ENCODE measurements around the gene NVL.

DNA sequence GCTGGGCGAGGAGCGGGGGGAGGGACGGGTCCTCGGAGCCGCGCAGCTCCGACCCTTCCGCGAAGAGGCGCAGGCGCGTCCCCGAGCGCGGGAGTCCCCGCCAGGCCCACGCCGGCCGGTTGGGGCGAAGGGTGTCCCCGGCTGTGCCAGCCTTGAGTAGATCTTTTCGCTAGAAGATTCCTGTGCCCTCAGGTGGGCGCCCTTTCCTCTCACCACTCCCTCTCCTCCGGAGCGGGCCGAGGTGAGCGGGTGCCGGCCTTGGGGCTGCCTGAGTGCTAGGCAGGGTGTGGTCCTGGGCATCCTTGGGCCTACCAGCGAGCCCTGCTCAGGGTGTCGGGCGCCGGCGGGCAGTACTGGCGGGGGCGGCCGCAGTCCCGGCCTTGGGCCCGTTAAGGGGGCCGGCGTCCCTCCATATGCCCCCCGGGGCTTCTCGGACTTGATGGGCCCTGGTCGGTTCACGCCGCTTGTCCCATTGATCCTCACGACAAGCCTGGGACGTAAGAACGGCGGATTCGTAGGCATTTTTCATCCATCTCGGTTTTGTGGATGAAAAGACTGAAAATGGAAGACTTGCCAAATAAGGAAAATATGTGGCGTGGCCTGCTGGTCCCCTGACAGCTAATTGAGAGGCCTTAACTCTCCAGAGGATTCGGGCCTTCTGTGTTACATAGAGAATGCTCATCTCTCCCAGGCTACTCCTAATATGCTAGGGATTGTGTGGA is 146.2 kb downstream of the NVL start:
- no peak for TF ChIP-seq CEBPB (IDR thresholded peaks at IDR 0.05)
- no peak for TF ChIP-seq EP300 (IDR thresholded peaks at IDR 0.05; ENCODE audit: borderline replicate concordance)
- TF ChIP-seq TAF1 (IDR thresholded peaks at IDR 0.05; ENCODE audit: low read depth): no peak; the same call in 1 of the 2 replicates
- TF ChIP-seq RAD21 (IDR thresholded peaks at IDR 0.05; ENCODE audit: low read depth): 0 out of 2 replicates have a peak, but pooled peaks have one; percentile 7
- no peak for TF ChIP-seq YY1 (IDR thresholded peaks at IDR 0.05; ENCODE audit: low read depth)
- TF ChIP-seq, protein P1, sequence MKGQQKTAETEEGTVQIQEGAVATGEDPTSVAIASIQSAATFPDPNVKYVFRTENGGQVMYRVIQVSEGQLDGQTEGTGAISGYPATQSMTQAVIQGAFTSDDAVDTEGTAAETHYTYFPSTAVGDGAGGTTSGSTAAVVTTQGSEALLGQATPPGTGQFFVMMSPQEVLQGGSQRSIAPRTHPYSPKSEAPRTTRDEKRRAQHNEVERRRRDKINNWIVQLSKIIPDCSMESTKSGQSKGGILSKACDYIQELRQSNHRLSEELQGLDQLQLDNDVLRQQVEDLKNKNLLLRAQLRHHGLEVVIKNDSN (IDR thresholded peaks at IDR 0.05): no peak
- TF ChIP-seq, protein P2, sequence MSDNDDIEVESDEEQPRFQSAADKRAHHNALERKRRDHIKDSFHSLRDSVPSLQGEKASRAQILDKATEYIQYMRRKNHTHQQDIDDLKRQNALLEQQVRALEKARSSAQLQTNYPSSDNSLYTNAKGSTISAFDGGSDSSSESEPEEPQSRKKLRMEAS (IDR thresholded peaks at IDR 0.05): peak; percentile 77
- TF ChIP-seq TEAD4 (IDR thresholded peaks at IDR 0.05): no peak

Measured in Ishikawa (cell line).